ENCODE results near the gene DUSP7. TPM values are rescaled to one million over a fixed set of nuclear protein-coding genes. Genes with fewer than 3 reads are reported as not detected.

DUSP7 gene
- total RNA-seq, 1 experiment from 2014 or later: 18.8 TPM

GRCh38 chr3:52057812-52058495, 1.6 kb upstream of the DUSP7 start:
- CTCF ChIA-PET: interaction anchor here (1.0 to 8.3 kb wide), 28 partner anchors 10 to 331 kb away, joined by 3 to 382 read pairs (median 6); partner anchors contain the start of genes ABHD14B, ACY1, POC1A and RRP9
- peak; percentile 1; the same call in 1 of the 2 replicates for ATAC-seq
- H3K27ac Mint-ChIP-seq: peak overlapping the region; percentile 74
- TF ChIP-seq AR (CRISPR knock-in tag; IDR thresholded peaks at IDR 0.05) (no peak), ETV6 (CRISPR knock-in tag; IDR thresholded peaks at IDR 0.05) (0 out of 2 replicates have a peak, but pooled peaks have one; percentile 67), ELF4 (CRISPR knock-in tag; IDR thresholded peaks at IDR 0.05; ENCODE audit: low read depth) (no peak), EMX1 (CRISPR knock-in tag; IDR thresholded peaks at IDR 0.05) (no peak), E2F5 (CRISPR knock-in tag; IDR thresholded peaks at IDR 0.05) (no peak), TP53 (CRISPR knock-in tag; IDR thresholded peaks at IDR 0.05) (no peak), CREM (CRISPR knock-in tag; IDR thresholded peaks at IDR 0.05) (peak; percentile 17; the same call in 1 of the 2 replicates), ZNF423 (CRISPR knock-in tag; IDR thresholded peaks at IDR 0.05) (no peak), NR1H2 (CRISPR knock-in tag; IDR thresholded peaks at IDR 0.05) (no peak), TEAD4 (CRISPR knock-in tag; IDR thresholded peaks at IDR 0.05) (no peak)
- TF ChIP-seq, protein P1, sequence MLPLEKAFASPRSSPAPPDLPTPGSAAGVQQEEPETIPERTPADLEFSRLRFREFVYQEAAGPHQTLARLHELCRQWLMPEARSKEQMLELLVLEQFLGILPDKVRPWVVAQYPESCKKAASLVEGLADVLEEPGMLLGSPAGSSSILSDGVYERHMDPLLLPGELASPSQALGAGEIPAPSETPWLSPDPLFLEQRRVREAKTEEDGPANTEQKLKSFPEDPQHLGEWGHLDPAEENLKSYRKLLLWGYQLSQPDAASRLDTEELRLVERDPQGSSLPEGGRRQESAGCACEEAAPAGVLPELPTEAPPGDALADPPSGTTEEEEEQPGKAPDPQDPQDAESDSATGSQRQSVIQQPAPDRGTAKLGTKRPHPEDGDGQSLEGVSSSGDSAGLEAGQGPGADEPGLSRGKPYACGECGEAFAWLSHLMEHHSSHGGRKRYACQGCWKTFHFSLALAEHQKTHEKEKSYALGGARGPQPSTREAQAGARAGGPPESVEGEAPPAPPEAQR (CRISPR knock-in tag; IDR thresholded peaks at IDR 0.05): no peak
- TF ChIP-seq, protein P2, sequence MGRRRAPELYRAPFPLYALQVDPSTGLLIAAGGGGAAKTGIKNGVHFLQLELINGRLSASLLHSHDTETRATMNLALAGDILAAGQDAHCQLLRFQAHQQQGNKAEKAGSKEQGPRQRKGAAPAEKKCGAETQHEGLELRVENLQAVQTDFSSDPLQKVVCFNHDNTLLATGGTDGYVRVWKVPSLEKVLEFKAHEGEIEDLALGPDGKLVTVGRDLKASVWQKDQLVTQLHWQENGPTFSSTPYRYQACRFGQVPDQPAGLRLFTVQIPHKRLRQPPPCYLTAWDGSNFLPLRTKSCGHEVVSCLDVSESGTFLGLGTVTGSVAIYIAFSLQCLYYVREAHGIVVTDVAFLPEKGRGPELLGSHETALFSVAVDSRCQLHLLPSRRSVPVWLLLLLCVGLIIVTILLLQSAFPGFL (CRISPR knock-in tag; IDR thresholded peaks at IDR 0.05; ENCODE audit: borderline replicate concordance): no peak
- TF ChIP-seq, protein P3, sequence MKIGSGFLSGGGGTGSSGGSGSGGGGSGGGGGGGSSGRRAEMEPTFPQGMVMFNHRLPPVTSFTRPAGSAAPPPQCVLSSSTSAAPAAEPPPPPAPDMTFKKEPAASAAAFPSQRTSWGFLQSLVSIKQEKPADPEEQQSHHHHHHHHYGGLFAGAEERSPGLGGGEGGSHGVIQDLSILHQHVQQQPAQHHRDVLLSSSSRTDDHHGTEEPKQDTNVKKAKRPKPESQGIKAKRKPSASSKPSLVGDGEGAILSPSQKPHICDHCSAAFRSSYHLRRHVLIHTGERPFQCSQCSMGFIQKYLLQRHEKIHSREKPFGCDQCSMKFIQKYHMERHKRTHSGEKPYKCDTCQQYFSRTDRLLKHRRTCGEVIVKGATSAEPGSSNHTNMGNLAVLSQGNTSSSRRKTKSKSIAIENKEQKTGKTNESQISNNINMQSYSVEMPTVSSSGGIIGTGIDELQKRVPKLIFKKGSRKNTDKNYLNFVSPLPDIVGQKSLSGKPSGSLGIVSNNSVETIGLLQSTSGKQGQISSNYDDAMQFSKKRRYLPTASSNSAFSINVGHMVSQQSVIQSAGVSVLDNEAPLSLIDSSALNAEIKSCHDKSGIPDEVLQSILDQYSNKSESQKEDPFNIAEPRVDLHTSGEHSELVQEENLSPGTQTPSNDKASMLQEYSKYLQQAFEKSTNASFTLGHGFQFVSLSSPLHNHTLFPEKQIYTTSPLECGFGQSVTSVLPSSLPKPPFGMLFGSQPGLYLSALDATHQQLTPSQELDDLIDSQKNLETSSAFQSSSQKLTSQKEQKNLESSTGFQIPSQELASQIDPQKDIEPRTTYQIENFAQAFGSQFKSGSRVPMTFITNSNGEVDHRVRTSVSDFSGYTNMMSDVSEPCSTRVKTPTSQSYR (CRISPR knock-in tag; IDR thresholded peaks at IDR 0.05): no peak
- TF ChIP-seq, protein P4, sequence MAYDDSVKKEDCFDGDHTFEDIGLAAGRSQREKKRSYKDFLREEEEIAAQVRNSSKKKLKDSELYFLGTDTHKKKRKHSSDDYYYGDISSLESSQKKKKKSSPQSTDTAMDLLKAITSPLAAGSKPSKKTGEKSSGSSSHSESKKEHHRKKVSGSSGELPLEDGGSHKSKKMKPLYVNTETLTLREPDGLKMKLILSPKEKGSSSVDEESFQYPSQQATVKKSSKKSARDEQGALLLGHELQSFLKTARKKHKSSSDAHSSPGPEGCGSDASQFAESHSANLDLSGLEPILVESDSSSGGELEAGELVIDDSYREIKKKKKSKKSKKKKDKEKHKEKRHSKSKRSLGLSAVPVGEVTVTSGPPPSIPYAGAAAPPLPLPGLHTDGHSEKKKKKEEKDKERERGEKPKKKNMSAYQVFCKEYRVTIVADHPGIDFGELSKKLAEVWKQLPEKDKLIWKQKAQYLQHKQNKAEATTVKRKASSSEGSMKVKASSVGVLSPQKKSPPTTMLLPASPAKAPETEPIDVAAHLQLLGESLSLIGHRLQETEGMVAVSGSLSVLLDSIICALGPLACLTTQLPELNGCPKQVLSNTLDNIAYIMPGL (CRISPR knock-in tag; IDR thresholded peaks at IDR 0.05): peak; percentile 57; the same call in 1 of the 2 replicates
- no peaks in the 10 kb centered on the region for H3K9me3 Mint-ChIP-seq
- H3K36me3 Mint-ChIP-seq: peaks cover 5% of the 10 kb centered on the region; the same call in 1 of the 2 replicates
- DNase-seq (ENCODE audit: low spot score): no peak
- peaks cover 24% of the 10 kb centered on the region for H3K4me1 Mint-ChIP-seq
- H3K4me3 Mint-ChIP-seq: peak overlapping the region; percentile 59
- POLR2A ChIA-PET: interaction anchor here (0.8 to 2.3 kb wide), 7 partner anchors 8 to 96 kb away, joined by 3 to 10 read pairs (median 4); partner anchors contain the start of gene POC1A
- peaks cover 21% of the 10 kb centered on the region for H3K27me3 Mint-ChIP-seq (ENCODE audit: low read depth)

All from WTC11 (cell line).